WTC11 (cell line): Measurements from ENCODE around the gene BTBD10.

Experiments
- FOXJ3 ChIP-seq: sonication (generic); formaldehyde crosslinking; IDR thresholded peaks from 2 replicates; pipeline ENCODE4 v1.9.0; 2021; ENCODE audit warnings: missing genetic modification reagents, mild to moderate bottlenecking, borderline replicate concordance
- TF ChIP-seq, protein P1 (sequence below): fragments of 200-600 bp; IDR thresholded peaks from 2 replicates; pipeline ENCODE4 v1.8.0; 2022; ENCODE audit warnings: antibody characterized with exemption
- TF ChIP-seq, protein P2 (sequence below): sonication (generic); formaldehyde crosslinking; conservative IDR thresholded peaks from 2 replicates; pipeline ENCODE4 v1.8.1; 2022; ENCODE audit warnings: mild to moderate bottlenecking, missing genetic modification reagents
- TF ChIP-seq, protein P3 (sequence below): sonication (generic); formaldehyde crosslinking; IDR thresholded peaks from 2 replicates; pipeline ENCODE4 v1.8.1; 2022; ENCODE audit warnings: low read depth, missing genetic modification reagents, borderline replicate concordance

GRCh38 chr11:13463779-13464290, 813 bp upstream of the BTBD10 start:
- TF ChIP-seq, protein P1, sequence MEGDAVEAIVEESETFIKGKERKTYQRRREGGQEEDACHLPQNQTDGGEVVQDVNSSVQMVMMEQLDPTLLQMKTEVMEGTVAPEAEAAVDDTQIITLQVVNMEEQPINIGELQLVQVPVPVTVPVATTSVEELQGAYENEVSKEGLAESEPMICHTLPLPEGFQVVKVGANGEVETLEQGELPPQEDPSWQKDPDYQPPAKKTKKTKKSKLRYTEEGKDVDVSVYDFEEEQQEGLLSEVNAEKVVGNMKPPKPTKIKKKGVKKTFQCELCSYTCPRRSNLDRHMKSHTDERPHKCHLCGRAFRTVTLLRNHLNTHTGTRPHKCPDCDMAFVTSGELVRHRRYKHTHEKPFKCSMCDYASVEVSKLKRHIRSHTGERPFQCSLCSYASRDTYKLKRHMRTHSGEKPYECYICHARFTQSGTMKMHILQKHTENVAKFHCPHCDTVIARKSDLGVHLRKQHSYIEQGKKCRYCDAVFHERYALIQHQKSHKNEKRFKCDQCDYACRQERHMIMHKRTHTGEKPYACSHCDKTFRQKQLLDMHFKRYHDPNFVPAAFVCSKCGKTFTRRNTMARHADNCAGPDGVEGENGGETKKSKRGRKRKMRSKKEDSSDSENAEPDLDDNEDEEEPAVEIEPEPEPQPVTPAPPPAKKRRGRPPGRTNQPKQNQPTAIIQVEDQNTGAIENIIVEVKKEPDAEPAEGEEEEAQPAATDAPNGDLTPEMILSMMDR, result no peak
- TF ChIP-seq, protein P2, sequence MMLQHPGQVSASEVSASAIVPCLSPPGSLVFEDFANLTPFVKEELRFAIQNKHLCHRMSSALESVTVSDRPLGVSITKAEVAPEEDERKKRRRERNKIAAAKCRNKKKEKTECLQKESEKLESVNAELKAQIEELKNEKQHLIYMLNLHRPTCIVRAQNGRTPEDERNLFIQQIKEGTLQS (CRISPR knock-in tag), result no peak
- TF ChIP-seq, protein P3, sequence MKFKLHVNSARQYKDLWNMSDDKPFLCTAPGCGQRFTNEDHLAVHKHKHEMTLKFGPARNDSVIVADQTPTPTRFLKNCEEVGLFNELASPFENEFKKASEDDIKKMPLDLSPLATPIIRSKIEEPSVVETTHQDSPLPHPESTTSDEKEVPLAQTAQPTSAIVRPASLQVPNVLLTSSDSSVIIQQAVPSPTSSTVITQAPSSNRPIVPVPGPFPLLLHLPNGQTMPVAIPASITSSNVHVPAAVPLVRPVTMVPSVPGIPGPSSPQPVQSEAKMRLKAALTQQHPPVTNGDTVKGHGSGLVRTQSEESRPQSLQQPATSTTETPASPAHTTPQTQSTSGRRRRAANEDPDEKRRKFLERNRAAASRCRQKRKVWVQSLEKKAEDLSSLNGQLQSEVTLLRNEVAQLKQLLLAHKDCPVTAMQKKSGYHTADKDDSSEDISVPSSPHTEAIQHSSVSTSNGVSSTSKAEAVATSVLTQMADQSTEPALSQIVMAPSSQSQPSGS (CRISPR knock-in tag), result no peak
- no peak for TF ChIP-seq FOXJ3 (CRISPR knock-in tag)
